Measurements from ENCODE around the gene PROK2.

Gene PROK2

DNA sequence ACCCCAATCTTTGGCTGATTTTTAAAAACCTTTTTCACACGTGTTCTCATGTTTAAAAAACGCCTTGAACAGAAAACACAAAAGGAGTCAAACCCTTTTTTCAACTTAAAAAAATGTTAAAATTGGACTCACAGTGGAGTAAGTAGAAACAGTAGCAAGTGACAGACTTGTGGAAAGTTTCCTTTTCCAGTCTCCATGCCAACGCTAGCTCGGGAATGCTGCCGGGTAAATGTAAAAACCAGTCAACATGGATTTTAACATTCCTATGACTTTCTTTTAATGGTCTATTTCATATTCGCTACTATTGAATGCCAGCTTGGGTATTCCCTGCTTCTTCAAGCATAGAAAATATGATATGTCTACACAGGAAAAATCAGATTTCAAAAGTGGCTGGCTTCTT lies 1.6 kb upstream of the PROK2 start:
- DNase-seq (ENCODE audit: low spot score): no peak

DNA sequence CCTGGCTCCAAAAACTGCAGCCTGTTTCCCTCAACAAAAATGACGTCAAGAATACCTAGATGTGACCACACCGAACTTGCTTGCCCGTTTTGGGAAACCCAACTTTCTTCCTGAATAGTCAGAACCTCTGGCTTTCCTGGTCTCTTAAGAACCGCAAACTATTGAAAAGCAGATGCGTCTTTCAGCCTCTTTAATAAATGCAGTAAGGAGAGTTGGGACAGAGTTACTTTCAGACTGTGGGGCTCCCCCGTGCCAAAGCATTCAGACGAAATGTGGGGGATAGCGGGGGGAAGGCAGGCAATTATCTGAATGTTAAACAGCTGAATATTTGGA lies 1.2 kb upstream of the PROK2 start:
- no peak for DNase-seq (ENCODE audit: low spot score)

DNA sequence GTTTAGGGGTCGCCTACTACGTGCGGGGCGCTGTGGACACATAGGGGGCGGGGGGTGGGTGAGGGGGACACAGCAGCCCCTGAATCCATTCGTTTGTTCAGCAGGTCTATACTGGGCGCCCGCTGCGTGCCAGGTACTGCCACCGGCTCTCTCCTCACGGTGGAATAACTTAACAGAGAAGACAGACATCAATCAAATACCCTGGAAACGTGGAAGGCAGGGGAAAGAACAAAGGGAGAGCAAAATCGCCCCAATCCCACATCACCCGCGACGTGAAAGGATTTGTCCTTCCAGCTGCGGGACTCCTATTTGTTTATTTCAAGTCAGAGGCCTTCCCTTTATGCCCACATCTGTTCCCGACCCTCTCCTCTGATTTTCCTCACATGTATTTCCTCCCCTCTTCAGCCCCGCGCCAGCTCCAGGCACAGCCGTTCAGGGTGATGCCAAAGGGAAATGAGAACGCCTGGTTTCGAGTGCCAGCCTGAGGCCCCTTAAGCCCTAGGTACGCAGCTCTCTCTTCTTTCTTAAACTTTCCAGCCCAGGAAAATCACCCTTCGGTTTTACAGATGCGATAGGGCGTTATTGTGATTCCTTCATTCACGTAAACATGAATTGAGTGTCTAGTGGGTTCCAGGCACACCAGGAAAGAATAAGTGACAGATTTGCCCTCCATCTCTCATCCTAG lies 726 bp upstream of the PROK2 start:
- no peak for DNase-seq (ENCODE audit: low spot score)

DNA sequence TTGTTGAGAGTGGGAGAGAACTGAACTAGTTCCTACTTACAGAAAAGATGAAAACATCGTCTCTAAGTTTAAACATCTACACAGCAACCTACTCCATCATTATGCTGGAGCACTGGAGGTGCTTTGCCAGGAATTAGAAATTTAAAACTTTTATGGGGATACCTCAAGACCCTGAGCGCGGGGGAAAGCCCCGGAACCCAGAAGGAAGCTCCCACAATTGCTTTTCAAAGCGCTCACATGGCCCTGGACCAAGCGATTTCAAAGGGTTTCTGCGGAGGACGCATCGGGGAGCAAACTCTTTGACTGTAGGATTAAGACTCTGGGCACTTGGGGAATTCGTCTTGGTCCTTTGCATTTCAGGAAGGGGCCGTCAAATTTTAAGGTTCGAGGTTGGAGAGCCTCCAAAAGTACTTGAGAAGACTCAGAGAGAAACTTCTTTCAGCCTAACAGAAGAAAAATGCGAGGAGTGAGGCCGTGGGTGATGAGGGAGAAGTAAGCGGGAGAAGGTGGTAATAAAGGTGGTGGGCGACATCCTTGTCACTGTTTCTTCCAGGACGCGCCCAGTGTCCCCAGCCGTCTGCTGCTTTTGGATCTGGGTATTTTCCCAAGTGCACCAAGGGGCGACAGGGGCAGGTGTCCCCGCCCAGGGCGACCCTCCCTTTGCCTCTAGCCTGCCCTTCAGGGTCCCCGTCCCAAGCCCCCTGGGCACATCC lies 591 bp downstream of the PROK2 start:
- no peak for DNase-seq (ENCODE audit: low spot score)

DNA sequence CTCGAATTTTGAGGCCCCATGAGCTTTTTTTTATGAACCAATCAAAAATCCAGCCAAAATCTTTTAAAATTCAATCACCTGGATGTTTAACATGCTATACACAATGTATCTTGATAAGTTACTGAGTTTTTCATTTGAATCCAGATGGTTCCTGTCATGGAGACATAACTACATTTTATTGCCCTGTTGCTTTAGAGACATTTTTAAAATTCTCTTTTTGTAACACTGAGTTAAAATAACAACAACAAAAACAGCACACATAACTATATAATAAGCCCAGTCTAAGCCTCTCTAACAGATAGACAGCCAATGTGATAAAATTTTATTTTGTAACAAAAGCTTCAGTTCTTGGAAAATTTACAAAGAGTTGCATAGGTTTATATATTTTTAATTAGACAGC lies 1.8 kb downstream of the PROK2 start:
- no peak for DNase-seq (ENCODE audit: low spot score)

DNA sequence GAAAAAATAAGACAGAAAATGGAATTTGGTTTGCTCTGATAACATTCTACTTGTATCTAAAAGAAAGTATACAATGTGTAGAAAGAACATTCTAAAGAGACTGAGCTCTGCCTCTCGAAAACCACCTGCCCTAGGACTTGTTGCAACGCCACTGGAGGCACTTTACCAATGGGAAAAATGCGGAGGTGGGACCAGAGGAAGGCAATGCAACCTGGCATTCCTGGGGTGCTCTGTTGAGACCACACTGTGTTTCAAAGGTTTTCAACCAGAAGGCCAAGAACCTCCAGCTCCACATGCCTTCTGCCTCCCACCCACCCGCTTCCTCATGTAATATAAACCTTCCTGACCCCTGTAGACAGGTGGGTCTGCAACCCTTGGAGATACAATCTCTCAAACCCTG lies 4.5 kb downstream of the PROK2 start:
- no peak for DNase-seq (ENCODE audit: low spot score)

DNA sequence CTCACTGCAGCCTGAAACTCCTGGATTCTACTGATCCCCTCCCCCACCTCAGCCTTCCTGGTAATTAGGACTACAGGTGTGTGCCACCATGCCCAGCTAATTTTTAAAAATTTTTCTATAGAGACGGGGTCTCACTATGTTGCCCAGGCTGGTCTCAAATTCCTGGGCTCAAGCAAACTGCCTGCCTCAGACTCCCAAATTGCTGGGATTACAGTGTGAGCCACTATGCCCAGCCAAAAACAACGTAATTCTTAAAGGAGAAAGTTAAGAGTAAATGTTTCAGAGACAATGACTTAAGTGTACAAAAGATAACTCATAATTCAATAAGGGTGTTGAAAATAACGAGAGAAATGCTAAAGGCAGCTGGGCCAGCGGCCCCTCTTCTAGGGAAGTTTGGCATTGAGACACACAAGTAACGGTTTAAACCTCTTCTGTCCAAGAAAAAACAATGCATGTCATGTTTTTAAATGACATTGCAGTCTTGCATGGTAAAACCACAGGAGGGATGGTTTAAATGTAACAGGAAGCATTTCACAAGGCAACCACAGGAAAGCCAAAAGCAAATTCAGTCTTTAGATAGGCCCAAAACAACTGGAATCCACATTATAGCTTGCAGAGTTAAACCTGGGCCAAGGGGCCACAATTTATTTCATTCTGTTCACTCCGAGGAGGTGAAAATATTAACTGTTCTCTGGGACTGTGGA lies 5.1 kb downstream of the PROK2 start:
- DNase-seq (ENCODE audit: low spot score): peak; percentile 11

DNA sequence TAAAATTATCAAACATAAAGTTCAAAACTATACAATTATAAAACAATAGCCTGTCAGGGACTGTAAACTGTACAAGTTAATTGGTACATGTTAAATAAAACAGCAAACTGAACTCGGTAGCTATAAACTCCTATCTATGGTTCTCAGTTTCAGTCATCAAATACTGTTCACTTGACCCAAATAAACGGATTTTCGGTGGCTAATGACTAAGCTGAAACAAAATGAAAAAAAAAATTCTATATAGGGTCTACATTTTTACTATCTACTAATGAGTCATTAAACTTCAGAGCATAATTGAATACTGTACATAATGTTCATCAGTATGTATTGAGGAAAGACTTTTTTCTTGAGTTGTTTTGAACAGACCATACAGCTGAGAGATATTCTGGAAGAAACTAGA lies 6.6 kb downstream of the PROK2 start:
- DNase-seq (ENCODE audit: low spot score): no peak

DNA sequence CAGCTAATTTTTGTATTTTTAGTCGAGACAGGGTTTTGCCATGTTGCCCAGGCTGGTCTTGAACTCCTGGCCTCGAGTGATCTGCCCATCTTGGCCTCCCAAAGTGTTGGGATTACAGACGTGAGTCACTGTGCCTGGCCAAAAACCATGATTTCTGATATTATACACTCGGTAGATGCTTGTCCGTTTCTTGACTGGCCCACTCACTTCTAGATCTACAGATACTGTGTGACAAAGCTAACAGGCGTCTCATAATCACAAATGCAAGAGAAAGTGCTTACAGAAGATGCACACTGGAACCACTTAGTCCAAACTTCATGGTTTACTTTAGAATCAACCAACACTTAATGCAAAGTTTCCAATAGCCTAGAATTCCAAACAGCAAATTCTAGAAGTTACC lies 8.4 kb downstream of the PROK2 start:
- no peak for DNase-seq (ENCODE audit: low spot score)

DNA sequence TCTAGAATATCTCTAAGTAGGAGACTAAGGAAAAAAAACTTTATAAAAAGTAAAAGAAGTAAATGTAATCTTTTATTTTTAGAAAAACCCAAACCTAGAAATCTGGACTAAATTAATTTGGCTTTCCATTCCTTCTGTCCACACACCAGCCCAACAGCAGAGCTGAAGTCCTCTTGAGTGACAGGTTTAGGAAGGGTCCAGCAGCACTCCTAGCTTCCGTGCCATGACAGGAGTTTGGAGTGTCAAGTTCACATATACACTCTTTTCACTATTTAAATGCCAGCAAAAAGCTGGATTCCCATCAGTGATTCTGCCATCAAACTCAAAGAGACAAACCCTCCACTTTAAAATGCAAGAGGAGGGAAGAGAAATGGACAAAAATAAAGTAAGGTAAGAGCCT lies 13.1 kb downstream of the PROK2 start:
- no peak for DNase-seq (ENCODE audit: low spot score)

DNA sequence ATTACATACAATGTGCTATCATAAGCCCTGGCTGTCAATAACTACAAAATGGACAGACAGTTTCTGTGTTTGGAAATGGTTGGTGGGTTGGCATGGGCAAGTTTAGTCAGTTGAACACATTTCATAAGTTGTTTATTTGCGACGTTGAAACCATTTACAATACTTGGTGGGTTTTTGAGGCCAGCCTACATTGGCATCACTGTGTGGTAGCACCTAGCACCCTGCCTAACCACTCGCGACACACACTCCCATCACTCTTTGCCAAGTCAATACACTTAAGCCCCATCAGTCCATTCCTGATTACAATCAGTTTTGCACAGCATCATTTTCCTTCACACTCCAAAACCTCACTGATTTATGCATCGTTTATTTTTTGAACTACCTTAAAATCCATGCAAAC lies 13.8 kb downstream of the PROK2 start:
- DNase-seq (ENCODE audit: low spot score): no peak

DNA sequence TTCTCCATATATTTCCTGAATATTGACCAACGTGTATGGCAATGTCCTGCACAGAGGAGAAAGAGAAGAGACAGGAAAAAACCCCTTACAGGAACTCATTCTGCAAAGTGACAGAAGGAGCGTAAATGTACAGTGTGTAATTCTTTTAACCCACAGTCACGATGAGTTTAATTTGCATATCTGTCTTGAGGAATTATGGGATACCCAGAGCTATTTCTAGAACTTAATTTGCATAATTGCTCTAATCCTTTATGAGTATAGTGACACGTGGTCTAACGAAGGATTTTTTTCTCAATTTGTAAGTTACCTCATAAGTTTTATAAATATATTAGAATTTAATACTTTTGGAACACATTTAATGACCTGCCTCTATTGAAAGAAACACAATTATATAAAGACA lies 21.5 kb downstream of the PROK2 start:
- no peak for DNase-seq (ENCODE audit: low spot score)

DNA sequence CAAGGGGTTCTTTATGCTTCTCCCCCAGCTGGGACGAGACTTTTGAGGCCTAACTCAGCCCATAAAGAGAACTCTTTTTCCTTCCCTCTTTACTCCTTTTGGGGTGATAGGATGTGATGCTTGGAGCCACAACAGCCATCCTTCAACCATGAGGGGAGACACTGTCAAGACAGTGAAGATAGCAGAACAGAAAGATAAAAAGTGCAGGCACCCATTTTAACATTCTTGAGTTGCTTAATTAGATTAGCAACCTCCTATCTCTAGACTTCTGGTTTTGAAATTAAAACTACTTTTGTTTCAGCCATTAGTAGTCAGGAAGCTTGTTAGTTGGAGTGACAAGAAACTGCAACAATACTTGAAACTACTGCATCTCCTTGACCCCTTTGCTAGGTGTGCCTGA lies 24.8 kb downstream of the PROK2 start:
- DNase-seq (ENCODE audit: low spot score): no peak

DNA sequence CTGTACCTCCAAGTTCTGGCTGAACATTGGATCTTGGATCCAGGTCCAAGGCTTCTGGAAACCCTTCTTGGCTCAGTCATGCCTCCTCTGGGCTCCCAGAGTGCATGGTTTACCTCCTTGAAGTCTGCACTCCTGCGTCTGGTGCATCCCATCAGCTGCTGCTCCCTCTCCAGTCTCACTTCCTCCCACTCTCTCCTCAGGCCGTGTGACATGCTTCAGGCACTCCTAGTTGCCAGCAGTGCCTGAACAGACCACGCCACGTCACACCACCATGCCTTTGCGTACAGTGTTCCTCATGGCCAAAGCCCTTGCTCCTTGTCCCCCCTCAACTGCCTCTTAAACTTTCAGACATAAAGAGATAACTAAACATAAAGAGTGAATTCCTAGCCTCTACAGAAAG lies 25.5 kb downstream of the PROK2 start:
- DNase-seq (ENCODE audit: low spot score): no peak

DNA sequence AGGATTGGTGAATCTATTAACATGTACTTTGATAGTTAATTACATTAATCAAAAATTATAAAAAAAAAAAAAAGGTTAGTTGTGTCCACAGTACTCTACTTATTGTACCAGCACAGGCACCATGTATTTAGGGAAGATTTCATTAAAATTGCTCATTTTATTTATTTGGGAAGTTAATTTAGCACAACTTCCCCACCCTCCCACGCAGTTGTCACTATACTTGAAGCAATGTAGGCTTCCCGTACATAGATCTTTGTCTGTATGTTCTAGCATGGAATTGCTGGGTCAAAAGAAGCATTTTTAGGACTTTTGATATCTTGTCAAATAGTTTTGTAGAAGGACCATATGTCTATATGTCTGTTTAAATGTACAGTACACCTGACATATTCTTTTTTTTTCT lies 26.9 kb downstream of the PROK2 start:
- no peak for DNase-seq (ENCODE audit: low spot score)

DNA sequence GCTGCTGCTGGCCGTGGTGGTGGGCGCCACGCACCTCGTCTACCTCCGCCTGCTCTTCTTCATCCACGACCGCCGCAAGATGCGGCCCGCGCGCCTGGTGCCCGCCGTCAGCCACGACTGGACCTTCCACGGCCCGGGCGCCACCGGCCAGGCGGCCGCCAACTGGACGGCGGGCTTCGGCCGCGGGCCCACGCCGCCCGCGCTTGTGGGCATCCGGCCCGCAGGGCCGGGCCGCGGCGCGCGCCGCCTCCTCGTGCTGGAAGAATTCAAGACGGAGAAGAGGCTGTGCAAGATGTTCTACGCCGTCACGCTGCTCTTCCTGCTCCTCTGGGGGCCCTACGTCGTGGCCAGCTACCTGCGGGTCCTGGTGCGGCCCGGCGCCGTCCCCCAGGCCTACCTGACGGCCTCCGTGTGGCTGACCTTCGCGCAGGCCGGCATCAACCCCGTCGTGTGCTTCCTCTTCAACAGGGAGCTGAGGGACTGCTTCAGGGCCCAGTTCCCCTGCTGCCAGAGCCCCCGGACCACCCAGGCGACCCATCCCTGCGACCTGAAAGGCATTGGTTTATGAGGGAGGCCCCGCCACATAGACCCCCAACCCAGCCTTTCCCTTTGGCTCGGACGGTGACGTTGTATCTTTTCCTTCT lies 30.2 kb downstream of the PROK2 start:
- no peak for DNase-seq (ENCODE audit: low spot score)

DNA sequence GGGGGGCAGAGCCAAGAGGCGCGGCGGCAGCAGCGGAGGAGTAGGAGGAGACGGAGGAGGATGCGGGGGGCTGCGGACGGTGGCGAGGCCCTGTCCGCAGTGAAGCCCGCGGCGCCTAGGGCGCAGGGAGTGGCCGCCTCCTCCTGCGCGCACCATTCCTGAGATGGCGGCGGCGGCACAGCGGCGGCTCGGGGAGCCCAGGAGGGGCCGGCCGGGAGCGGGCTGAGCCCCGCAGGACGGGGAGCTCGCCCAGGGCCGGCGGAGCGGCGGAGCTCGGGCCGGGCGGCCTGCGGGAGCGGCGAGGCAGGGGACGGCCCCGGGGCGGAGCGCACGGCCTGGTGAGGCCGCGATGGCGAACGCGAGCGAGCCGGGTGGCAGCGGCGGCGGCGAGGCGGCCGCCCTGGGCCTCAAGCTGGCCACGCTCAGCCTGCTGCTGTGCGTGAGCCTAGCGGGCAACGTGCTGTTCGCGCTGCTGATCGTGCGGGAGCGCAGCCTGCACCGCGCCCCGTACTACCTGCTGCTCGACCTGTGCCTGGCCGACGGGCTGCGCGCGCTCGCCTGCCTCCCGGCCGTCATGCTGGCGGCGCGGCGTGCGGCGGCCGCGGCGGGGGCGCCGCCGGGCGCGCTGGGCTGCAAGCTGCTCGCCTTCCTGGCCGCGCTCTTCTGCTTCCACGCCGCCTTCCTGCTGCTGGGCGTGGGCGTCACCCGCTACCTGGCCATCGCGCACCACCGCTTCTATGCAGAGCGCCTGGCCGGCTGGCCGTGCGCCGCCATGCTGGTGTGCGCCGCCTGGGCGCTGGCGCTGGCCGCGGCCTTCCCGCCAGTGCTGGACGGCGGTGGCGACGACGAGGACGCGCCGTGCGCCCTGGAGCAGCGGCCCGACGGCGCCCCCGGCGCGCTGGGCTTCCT lies 31.0 kb downstream of the PROK2 start, which contains the start of gene GPR27:
Gene GPR27, plus strand, starts transcription at position 155 of the 909 bp plus-strand sequence. Its CDS starts 195 bp downstream, at position 350.
- no peak for DNase-seq (ENCODE audit: low spot score)

DNA sequence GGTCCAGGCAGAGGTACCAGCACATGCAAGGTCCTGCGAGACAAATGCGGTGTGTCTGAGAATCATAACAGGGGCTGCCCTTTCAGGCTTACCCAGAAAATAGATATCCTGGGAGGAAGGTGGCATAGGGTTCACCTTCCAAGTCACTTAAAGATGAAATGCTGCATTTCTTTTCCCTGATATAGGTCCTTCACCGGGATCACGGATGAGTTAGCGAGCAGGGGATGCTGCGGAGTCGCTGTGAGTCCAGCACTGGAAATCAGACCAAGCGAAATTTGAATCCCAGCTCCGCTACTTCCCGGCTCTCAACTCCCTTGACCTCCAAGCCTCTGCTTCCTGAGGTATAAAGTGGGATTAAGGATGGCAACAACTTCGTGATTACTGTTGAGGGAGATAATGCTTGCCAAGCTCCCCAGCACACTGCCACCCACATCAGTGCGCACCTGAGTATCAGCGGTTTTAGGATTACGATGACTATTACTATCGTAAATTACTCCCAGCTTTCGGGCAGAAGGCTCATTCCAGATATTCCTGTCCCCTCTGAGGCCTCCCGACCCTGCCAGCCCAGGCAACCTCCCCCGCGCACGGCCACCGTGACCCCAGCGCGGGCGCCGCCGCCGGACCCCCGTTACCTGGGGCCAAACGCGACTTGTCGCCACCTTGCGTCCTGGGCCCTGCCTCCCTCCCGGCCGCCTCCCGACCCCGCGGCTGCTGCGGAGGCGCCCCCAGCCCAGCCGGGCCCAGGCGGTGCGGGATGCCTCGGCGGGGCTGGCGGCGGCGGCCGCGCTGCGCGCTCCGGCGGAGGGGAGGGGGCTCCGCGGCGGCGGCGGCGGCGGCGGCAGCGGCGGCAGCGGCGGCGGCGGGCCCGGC lies 31.9 kb downstream of the PROK2 start:
- DNase-seq (ENCODE audit: low spot score): no peak

DNA sequence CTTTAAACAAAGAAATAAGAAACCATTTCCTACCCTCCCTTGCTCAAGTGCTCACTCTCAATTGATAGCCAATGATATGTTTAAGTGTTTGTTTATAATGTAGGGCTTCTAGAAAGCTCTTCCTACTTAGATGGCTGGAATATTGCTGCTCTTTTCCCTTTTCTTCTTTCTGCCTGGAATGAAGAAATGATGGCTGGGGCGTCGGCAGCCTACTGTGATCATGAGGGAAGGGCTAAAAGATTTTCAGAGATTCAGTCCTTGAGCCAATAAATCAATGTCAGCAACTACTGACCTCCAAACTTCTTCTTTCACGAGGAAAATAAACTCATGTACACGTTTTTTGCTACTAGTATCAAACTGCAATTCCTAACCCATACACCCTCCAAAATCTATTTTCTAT lies 33.3 kb downstream of the PROK2 start:
- DNase-seq (ENCODE audit: low spot score): no peak

DNA sequence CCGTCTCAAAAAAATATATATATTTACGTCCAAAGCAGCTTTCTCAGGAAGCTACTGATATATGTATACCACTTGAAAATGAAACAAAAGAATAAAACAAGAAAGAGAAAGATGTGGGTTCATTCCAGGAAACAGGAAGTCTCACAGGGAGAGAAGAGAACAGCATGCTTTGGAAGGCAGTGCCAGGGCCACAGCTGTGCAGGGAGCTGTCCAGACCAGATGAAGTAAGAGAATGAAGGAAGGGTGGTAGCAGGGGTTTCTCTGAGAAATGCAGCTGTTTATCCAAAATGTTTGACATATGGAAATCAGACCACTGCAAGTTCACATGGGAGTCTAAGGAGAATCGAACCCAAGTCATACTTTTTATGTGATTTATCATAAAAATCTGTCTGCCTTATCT lies 40.2 kb downstream of the PROK2 start:
- DNase-seq (ENCODE audit: low spot score): no peak

DNA sequence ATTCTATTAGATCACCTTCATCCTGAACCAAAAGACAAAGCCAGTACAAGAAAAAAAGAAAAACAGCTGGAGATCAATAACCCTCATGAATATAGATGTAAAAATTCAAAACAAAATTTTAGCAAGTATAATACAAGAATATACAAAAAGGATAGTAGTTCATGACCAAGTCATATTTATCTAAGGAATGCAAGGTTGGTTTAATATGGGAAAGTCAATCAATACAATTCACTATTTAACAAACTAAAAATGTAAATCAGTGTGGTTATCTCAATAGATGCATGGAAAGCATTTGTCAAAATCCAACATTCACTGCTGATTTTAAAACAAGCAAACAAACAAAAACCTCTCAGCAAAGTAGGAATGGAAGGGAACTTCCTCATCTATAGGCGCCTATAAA lies 42.3 kb downstream of the PROK2 start:
- DNase-seq (ENCODE audit: low spot score): no peak

Measured in CD4-positive, alpha-beta T cell treated with Interleukin-2 at 100 ng/mL for 4 hours (primary cell).